Calu3 (cell line): ENCODE data around the gene TFF3. TPM values are rescaled to one million over a fixed set of nuclear protein-coding genes. Genes with fewer than 3 reads are reported as not detected.

ENCODE experiments used
- Bru-seq: library from RNA; stranded (reverse); fragments of 400-500 nt; gene quantifications from one replicate; lab custom pipeline; 2021; lab: Mats Ljungman, UMichigan
- BruChase-seq, 2 experiments: library from RNA; stranded (reverse); fragments of 400-500 nt; gene quantifications; one replicate each; lab custom pipeline; 2021; lab: Mats Ljungman, UMichigan
- BruUV-seq: library from RNA; stranded (reverse); fragments of 400-500 nt; replicated peaks from 2 replicates; lab custom pipeline; 2021; lab: Mats Ljungman, UMichigan
- CTCF ChIA-PET: fragments of 300-600 bp; sonication (Branson Sonifier 250); formaldehyde crosslinking; loops from one replicate; lab custom pipeline; 2022; ENCODE audit warnings: antibody characterized with exemption; lab: Charles Lee
- DNase-seq: peaks from one replicate; pipeline ENCODE4 v3.0.0; 2022
- H3K27ac Mint-ChIP-seq: one replicate; pipeline ENCODE4 v1.8.0; 2022; ENCODE audit warnings: mixed read lengths; ENCODE audit not compliant: unreplicated experiment
- H3K27me3 Mint-ChIP-seq: one replicate; pipeline ENCODE4 v1.8.0; 2022; ENCODE audit warnings: mixed read lengths; ENCODE audit not compliant: unreplicated experiment
- H3K36me3 Mint-ChIP-seq: one replicate; pipeline ENCODE4 v1.8.0; 2022; ENCODE audit warnings: mild to moderate bottlenecking, moderate library complexity, mixed read lengths; ENCODE audit not compliant: insufficient read depth, unreplicated experiment
- H3K4me1 Mint-ChIP-seq: one replicate; pipeline ENCODE4 v1.8.0; 2022; ENCODE audit warnings: mild to moderate bottlenecking, low read depth, mixed read lengths; ENCODE audit not compliant: unreplicated experiment
- H3K4me3 Mint-ChIP-seq: one replicate; pipeline ENCODE4 v1.8.0; 2022; ENCODE audit warnings: mild to moderate bottlenecking, low read depth, moderate library complexity, mixed read lengths; ENCODE audit not compliant: unreplicated experiment
- H3K9me3 Mint-ChIP-seq: one replicate; pipeline ENCODE4 v1.8.0; 2022; ENCODE audit warnings: low read depth, mixed read lengths; ENCODE audit not compliant: unreplicated experiment
- CTCF ChIP-seq: fragments of 200-600 bp; IDR thresholded peaks from one replicate; pipeline ENCODE4 v1.8.0; 2022; ENCODE audit warnings: antibody characterized with exemption; ENCODE audit not compliant: unreplicated experiment
- intact Hi-C: fragments of 100-400 bp; cut with micrococcal nuclease; formaldehyde crosslinking; loops from one replicate; pipeline ENCODE4 v1.10.0; 2022; ENCODE audit not compliant: unreplicated experiment
- long read RNA-seq: library from polyadenylated mRNA; stranded (forward); transcript quantifications from one replicate; pipeline ENCODE4 v2.0.0, GENCODE V29; 2022
- total RNA-seq: library from RNA; stranded (reverse); gene quantifications from 2 replicates; pipeline ENCODE4 v1.2.3, GENCODE V29; 2022

TFF3 gene, protein sequence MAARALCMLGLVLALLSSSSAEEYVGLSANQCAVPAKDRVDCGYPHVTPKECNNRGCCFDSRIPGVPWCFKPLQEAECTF
- not detected in 2 replicates for total RNA-seq
- not detected for Bru-seq, nascent RNA
- not detected for BruChase-seq, experiment 1, labeled RNA remaining after a 6-hour chase
- BruChase-seq, experiment 2, labeled RNA remaining after a 2-hour chase: not detected
- long read RNA-seq: 0 reads

GRCh38 chr21:42315296-42315891, at the start of gene TFF3:
TSS of gene TFF3 (minus strand) at chr21:42315409. CDS start at chr21:42315374, 35 bp downstream.
- peaks cover 6% of the 10 kb centered on the region for H3K27me3 Mint-ChIP-seq
- no peaks in the 10 kb centered on the region for H3K36me3 Mint-ChIP-seq
- no peak within 1 kb of the TSS for H3K27ac Mint-ChIP-seq
- intact Hi-C loops: no loop called here
- CTCF ChIA-PET: no interaction called here
- TF ChIP-seq CTCF: no peak
- H3K9me3 Mint-ChIP-seq: no peaks in the 10 kb centered on the region
- no TSS peak for BruUV-seq
- H3K4me1 Mint-ChIP-seq: peaks cover 2% of the 10 kb centered on the region
- DNase-seq: no peak
- no peak within 1 kb of the TSS for H3K4me3 Mint-ChIP-seq

DNA sequence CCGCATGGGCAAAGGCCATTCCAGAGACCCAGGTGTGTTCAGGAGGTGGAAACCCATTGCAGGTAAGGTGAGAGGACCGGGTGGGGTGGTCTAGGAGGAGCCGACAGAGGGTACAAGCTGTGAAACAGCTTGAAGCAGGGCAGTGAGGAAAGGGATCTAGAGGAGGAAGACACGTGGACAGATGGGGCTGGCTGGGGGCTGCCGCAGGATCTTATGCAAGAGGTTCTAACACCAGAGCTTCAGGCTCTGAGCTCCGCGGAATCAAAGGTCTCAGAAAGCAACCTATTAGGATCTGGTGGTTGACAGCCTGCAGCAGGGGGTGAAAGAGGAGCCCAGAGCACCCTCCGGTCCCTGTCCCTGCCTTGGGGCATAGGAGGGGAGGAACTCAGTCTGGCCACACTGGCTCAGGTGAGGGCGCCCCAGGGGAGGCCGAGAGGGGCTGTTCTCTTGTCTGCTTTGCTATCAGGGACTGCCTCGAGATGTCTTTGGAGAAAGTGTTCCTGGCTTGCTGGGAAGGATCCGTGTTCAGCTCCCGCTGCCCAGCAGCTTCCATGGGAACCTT, 49.2 kb upstream of the TFF3 start:
- H3K27ac Mint-ChIP-seq: peak overlapping the region; percentile 69
- no peak for DNase-seq
- intact Hi-C loops: no loop called here
- no peaks in the 10 kb centered on the region for H3K36me3 Mint-ChIP-seq
- no peaks in the 10 kb centered on the region for H3K27me3 Mint-ChIP-seq
- H3K4me1 Mint-ChIP-seq: peaks cover 19% of the 10 kb centered on the region
- no TSS peak for BruUV-seq
- H3K4me3 Mint-ChIP-seq: no peak overlapping the region
- H3K9me3 Mint-ChIP-seq: no peaks in the 10 kb centered on the region
- CTCF ChIA-PET: interaction anchor here (0.7 kb wide), 1 partner anchor 27 kb away, joined by 3 read pairs; no protein-coding TSS in a partner anchor
- TF ChIP-seq CTCF: no peak

DNA sequence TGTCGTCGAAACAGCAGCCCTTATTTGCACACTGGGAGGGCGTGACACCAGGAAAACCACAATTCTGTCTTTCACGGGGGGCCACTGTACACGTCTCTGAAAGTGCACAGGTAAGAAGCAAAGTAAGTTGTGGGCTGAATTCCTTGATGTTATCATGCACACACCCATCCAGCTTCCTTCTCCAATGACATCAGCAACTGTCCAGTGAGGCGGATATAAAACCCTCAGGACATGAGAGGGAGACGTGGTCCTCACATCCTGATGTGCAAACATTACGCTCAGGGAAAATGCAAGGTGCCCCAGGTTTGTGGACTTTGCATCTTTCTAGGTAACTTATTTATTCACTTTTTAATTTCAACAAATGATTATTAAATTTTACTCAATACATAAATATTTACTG, 48.1 kb upstream of the TFF3 start:
- peak; percentile 6 for DNase-seq
- intact Hi-C loops: no loop called here
- Mint-ChIP-seq H3K9me3 (peaks cover 2% of the 10 kb centered on the region), H3K27me3 (no peaks in the 10 kb centered on the region), H3K4me3 (no peak overlapping the region), H3K27ac (no peak overlapping the region), H3K36me3 (no peaks in the 10 kb centered on the region), H3K4me1 (peaks cover 22% of the 10 kb centered on the region)
- no peak for TF ChIP-seq CTCF
- CTCF ChIA-PET: interaction anchor here (0.7 kb wide), 2 partner anchors 55 to 535 kb away, joined by 4 to 8 read pairs; no protein-coding TSS in a partner anchor
- BruUV-seq: no TSS peak

DNA sequence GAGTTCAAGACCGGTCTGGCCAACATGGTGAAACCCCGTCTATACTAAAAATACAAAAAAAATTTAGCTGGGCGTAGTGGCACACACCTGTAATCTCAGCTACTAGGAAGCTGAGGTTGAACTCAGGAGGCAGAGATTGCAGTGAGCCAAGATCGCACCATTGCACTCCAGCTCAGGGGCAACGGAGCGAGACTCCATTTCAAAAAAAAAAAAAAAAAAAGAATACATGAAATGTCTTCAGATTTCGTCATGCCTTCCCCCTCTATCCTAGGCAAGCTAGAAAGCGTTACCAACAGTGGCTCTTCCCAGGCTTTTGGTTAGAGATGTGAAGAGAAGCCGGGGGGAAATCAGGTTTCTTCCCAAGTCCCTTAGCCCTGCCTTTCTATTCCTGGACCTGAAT, 47.5 kb upstream of the TFF3 start:
- Mint-ChIP-seq H3K4me1 (peaks cover 28% of the 10 kb centered on the region), H3K27me3 (no peaks in the 10 kb centered on the region), H3K27ac (no peak overlapping the region), H3K36me3 (no peaks in the 10 kb centered on the region), H3K9me3 (peaks cover 2% of the 10 kb centered on the region), H3K4me3 (no peak overlapping the region)
- BruUV-seq: no TSS peak
- CTCF ChIA-PET: interaction anchor here (0.7 to 0.8 kb wide), 2 partner anchors 32 to 536 kb away, joined by 3 to 8 read pairs; no protein-coding TSS in a partner anchor
- TF ChIP-seq CTCF: no peak
- intact Hi-C loops: no loop called here
- DNase-seq: no peak
